HUES48 (cell line): ENCODE measurements around the gene CDC42BPB.
"Not testable (repeated sequence)": the region's sequence is repeated elsewhere in the genome, so short reads cannot be mapped to it uniquely, and the experiment has no call there.

Source experiments
- H3K27ac ChIP-seq: one replicate; pipeline ENCODE4 v1.7.0; 2013; ENCODE audit warnings: low read depth, low read length, inconsistent platforms
- H3K27me3 ChIP-seq: 2 replicates; pipeline ENCODE4 v1.6.1; 2013; ENCODE audit warnings: mild to moderate bottlenecking, low read length; ENCODE audit not compliant: control insufficient read depth, insufficient read depth
- H3K36me3 ChIP-seq: 2 replicates; pipeline ENCODE4 v1.6.1; 2013; ENCODE audit warnings: low read length; ENCODE audit not compliant: control insufficient read depth, insufficient read depth
- H3K4me1 ChIP-seq: 2 replicates; pipeline ENCODE4 v1.6.1; 2013; ENCODE audit warnings: mild to moderate bottlenecking, low read length; ENCODE audit not compliant: control insufficient read depth, insufficient read depth
- H3K4me3 ChIP-seq: 2 replicates; pipeline ENCODE4 v1.5.1; 2013; ENCODE audit warnings: mild to moderate bottlenecking, low read depth, low read length
- H3K9ac ChIP-seq: 2 replicates; pipeline ENCODE4 v1.6.1; 2013; ENCODE audit warnings: mild to moderate bottlenecking, low read depth, low read length, moderate library complexity
- H3K9me3 ChIP-seq: 2 replicates; pipeline ENCODE4 v1.6.1; 2013; ENCODE audit warnings: low read length; ENCODE audit not compliant: control insufficient read depth, insufficient read depth

Gene CDC42BPB

GRCh38 chr14:102898776-102899515 lies 158.4 kb downstream of the CDC42BPB start:
- H3K4me3 ChIP-seq, result no peak overlapping the region
- H3K9me3 ChIP-seq, result no peaks in the 10 kb centered on the region
- H3K36me3 ChIP-seq, result 0 out of 2 replicates have a peak, but pooled peaks cover 5% of the 10 kb centered on the region
- H3K9ac ChIP-seq, result no peak overlapping the region
- no peak overlapping the region for H3K27ac ChIP-seq
- H3K27me3 ChIP-seq, result no peaks in the 10 kb centered on the region
- no peaks in the 10 kb centered on the region for H3K4me1 ChIP-seq

- H3K9me3 ChIP-seq, result no peaks in the 10 kb centered on the region
- no peaks in the 10 kb centered on the region for H3K4me1 ChIP-seq
- 0 out of 2 replicates have a peak, but pooled peaks cover 5% of the 10 kb centered on the region for H3K36me3 ChIP-seq
- no peaks in the 10 kb centered on the region for H3K27me3 ChIP-seq
- H3K27ac ChIP-seq, result no peak overlapping the region
- H3K9ac ChIP-seq, result no peak overlapping the region
- H3K4me3 ChIP-seq, result no peak overlapping the region
Observed at GRCh38 chr14:102898298-102898697, 159.1 kb downstream of the CDC42BPB start.

DNA sequence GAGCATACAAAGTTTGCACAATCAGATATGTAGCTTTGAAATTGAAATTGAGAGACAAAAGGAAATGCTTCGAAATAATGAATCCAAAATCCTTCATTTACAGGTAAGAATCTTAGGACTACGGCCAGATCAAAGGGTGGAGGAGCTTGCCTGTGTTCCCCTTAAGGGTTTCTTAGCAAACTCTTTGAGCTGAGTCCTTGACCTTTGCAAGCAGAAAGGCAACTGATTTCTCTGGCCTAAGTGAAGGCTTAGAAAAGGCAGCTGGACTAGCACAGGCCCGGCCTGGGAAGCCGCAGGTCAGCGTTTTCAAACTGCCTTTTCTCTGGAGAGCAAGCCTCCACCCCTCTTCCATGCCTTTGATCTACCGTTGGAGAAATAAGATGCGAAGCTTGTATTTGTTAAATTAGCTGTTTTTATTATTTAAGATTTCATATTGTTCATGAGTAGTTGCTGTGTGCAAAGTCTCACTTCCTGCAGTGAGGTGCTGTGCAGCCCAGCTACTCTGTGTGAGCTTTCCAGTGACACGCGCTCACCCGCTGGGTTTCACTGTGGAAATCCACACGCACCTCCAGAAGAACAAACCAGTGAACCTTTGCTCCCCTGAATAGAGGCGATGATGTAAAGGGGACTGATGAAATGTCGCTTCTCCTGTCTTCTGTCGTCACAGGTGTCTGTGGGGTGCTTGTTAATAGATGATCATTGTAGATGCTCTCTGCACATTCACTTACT lies 159.9 kb downstream of the CDC42BPB start:
- Histone ChIP-seq H3K27me3 (no peaks in the 10 kb centered on the region), H3K36me3 (0 out of 2 replicates have a peak, but pooled peaks cover 5% of the 10 kb centered on the region), H3K4me3 (no peak overlapping the region), H3K9ac (no peak overlapping the region), H3K4me1 (no peaks in the 10 kb centered on the region), H3K9me3 (no peaks in the 10 kb centered on the region), H3K27ac (no peak overlapping the region)

DNA sequence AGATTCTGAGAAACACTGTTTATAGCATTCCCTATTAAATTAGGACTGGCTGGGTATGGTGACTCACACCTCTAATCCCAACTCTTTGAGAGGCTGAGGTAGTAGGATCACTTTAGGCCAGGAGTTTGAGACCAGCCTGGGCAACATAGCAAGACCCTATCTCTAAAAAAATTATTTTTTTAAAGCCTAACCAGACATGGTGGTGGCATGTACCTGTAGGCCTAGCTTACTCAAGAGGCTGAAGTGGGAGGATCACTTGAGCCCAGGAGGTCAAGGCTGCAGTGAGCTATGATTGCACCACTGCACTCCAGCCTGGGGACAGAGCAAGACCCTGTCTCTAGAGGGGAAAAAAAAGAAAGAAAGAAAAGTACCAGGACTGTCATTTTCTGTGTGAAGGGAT lies 160.6 kb downstream of the CDC42BPB start:
- H3K4me1 ChIP-seq, H3K9ac ChIP-seq, H3K4me3 ChIP-seq, H3K36me3 ChIP-seq, H3K9me3 ChIP-seq, H3K27ac ChIP-seq, H3K27me3 ChIP-seq: not testable (repeated sequence)

DNA sequence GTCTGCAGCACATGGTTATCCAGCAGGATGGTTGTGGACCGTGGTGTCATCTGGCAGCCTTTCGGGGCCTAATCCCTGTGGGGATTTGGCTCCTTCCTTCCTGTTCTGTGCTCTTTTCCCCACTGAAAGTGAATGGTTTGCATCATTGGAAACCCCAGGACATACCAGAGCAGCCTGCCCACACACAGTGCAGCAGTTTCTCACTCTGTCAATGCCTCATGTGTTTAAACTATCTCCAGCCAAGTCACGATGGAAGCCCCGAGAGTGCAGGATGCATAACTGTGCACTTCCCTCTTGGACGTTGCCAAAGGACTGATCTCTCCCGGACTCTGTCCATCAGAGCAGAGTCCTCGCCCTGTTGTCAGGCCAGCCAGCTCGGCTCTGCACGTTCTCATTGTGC lies 163.9 kb downstream of the CDC42BPB start:
- no peaks in the 10 kb centered on the region for H3K4me1 ChIP-seq
- no peak overlapping the region for H3K27ac ChIP-seq
- H3K4me3 ChIP-seq, result no peak overlapping the region
- H3K9ac ChIP-seq, result no peak overlapping the region
- no peaks in the 10 kb centered on the region for H3K9me3 ChIP-seq
- H3K27me3 ChIP-seq, result no peaks in the 10 kb centered on the region
- H3K36me3 ChIP-seq, result 0 out of 2 replicates have a peak, but pooled peaks cover 5% of the 10 kb centered on the region

GRCh38 chr14:102892651-102893050 lies 164.7 kb downstream of the CDC42BPB start:
- Histone ChIP-seq H3K4me1 (no peaks in the 10 kb centered on the region), H3K9me3 (no peaks in the 10 kb centered on the region), H3K4me3 (no peak overlapping the region), H3K27me3 (no peaks in the 10 kb centered on the region), H3K36me3 (0 out of 2 replicates have a peak, but pooled peaks cover 5% of the 10 kb centered on the region), H3K27ac (no peak overlapping the region), H3K9ac (no peak overlapping the region)

- Histone ChIP-seq H3K27me3 (no peaks in the 10 kb centered on the region), H3K4me1 (no peaks in the 10 kb centered on the region), H3K9me3 (no peaks in the 10 kb centered on the region), H3K9ac (no peak overlapping the region), H3K4me3 (no peak overlapping the region), H3K36me3 (0 out of 2 replicates have a peak, but pooled peaks cover 5% of the 10 kb centered on the region), H3K27ac (no peak overlapping the region)
Observed at GRCh38 chr14:102891556-102891955, 165.8 kb downstream of the CDC42BPB start.

- Histone ChIP-seq H3K4me1 (no peaks in the 10 kb centered on the region), H3K27me3 (no peaks in the 10 kb centered on the region), H3K9me3 (no peaks in the 10 kb centered on the region), H3K4me3 (no peak overlapping the region), H3K9ac (no peak overlapping the region), H3K27ac (no peak overlapping the region), H3K36me3 (0 out of 2 replicates have a peak, but pooled peaks cover 7% of the 10 kb centered on the region)
Observed at GRCh38 chr14:102891111-102891510, 166.2 kb downstream of the CDC42BPB start.

GRCh38 chr14:102889615-102890014 lies 167.7 kb downstream of the CDC42BPB start:
- H3K9me3 ChIP-seq, result no peaks in the 10 kb centered on the region
- no peak overlapping the region for H3K4me3 ChIP-seq
- no peaks in the 10 kb centered on the region for H3K4me1 ChIP-seq
- H3K27me3 ChIP-seq, result no peaks in the 10 kb centered on the region
- H3K36me3 ChIP-seq, result 0 out of 2 replicates have a peak, but pooled peaks cover 4% of the 10 kb centered on the region
- no peak overlapping the region for H3K9ac ChIP-seq
- no peak overlapping the region for H3K27ac ChIP-seq

- Histone ChIP-seq H3K4me3 (no peak overlapping the region), H3K27ac (no peak overlapping the region), H3K36me3 (0 out of 2 replicates have a peak, but pooled peaks cover 4% of the 10 kb centered on the region), H3K9ac (no peak overlapping the region), H3K9me3 (no peaks in the 10 kb centered on the region), H3K4me1 (no peaks in the 10 kb centered on the region), H3K27me3 (no peaks in the 10 kb centered on the region)
Observed at GRCh38 chr14:102888748-102889147, 168.6 kb downstream of the CDC42BPB start.
